Upper lobe of right lung (tissue), 1 donor: ENCODE data around the gene SLC25A11. TPM values are rescaled to one million over a fixed set of nuclear protein-coding genes. Genes with fewer than 3 reads are reported as not detected.

Source experiments
- ATAC-seq: fragments of 200-7000 bp; cut with Tn5 transposase; one replicate; pipeline ENCODE4 v1.9.1; 2020; ENCODE audit warnings: mild to moderate bottlenecking, moderate library complexity
- DNase-seq: peaks from one replicate; pipeline ENCODE4 v3.0.0-alpha.2; 2020
- H3K27ac ChIP-seq: fragments of 200-600 bp; one replicate; pipeline ENCODE4 v1.8.0; 2022
- H3K27me3 ChIP-seq: fragments of 200-600 bp; one replicate; pipeline ENCODE4 v1.8.0; 2022; ENCODE audit warnings: mild to moderate bottlenecking
- H3K36me3 ChIP-seq: fragments of 200-600 bp; one replicate; pipeline ENCODE4 v1.8.0; 2022
- H3K4me1 ChIP-seq: fragments of 200-600 bp; one replicate; pipeline ENCODE4 v1.8.0; 2022
- H3K4me3 ChIP-seq: fragments of 200-600 bp; one replicate; pipeline ENCODE4 v1.8.0; 2022; ENCODE audit warnings: mild to moderate bottlenecking
- H3K9me3 ChIP-seq: fragments of 200-600 bp; one replicate; pipeline ENCODE4 v1.8.0; 2022
- intact Hi-C: fragments of 100-400 bp; cut with DNase I; formaldehyde crosslinking; loops from one replicate; pipeline ENCODE4 v1.11.0; 2022
- total RNA-seq: library from RNA; stranded (reverse); fragmentation: NEBNext Ultra II Directional; extraction: Animal tissue kit (Norgen Biotek cat#: 25700); gene quantifications from one replicate; pipeline ENCODE4 v1.2.1, GENCODE V29; 2021
- TF ChIP-seq, protein P1 (sequence below): fragments of 200-600 bp; IDR thresholded peaks from one replicate; pipeline ENCODE4 v1.8.0; 2022; ENCODE audit warnings: antibody characterized with exemption
- donor health status: DM: no; HTN: yes; CAD: no; lungs with severe emphysema.

SLC25A11 gene
- total RNA-seq, 1 donor from 2014 or later: 55.0 TPM

DNA sequence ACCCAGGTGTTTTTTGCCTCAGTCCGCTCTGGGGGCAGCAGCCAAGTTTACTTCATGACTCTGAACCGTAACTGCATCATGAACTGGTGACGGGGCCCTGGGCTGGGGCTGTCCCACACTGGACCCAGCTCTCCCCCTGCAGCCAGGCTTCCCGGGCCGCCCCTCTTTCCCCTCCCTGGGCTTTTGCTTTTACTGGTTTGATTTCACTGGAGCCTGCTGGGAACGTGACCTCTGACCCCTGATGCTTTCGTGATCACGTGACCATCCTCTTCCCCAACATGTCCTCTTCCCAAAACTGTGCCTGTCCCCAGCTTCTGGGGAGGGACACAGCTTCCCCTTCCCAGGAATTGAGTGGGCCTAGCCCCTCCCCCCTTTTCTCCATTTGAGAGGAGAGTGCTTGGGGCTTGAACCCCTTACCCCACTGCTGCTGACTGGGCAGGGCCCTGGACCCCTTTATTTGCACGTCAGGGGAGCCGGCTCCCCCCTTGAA lies 42.6 kb downstream of the SLC25A11 start:
- TF ChIP-seq, protein P1, sequence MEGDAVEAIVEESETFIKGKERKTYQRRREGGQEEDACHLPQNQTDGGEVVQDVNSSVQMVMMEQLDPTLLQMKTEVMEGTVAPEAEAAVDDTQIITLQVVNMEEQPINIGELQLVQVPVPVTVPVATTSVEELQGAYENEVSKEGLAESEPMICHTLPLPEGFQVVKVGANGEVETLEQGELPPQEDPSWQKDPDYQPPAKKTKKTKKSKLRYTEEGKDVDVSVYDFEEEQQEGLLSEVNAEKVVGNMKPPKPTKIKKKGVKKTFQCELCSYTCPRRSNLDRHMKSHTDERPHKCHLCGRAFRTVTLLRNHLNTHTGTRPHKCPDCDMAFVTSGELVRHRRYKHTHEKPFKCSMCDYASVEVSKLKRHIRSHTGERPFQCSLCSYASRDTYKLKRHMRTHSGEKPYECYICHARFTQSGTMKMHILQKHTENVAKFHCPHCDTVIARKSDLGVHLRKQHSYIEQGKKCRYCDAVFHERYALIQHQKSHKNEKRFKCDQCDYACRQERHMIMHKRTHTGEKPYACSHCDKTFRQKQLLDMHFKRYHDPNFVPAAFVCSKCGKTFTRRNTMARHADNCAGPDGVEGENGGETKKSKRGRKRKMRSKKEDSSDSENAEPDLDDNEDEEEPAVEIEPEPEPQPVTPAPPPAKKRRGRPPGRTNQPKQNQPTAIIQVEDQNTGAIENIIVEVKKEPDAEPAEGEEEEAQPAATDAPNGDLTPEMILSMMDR: no peak
- Histone ChIP-seq H3K36me3 (peaks cover 50% of the 10 kb centered on the region), H3K4me3 (no peak overlapping the region), H3K4me1 (peaks cover 9% of the 10 kb centered on the region), H3K27ac (no peak overlapping the region), H3K9me3 (no peaks in the 10 kb centered on the region), H3K27me3 (peaks cover 6% of the 10 kb centered on the region)
- no peak for ATAC-seq
- DNase-seq: no peak
- intact Hi-C loops: no loop called here

DNA sequence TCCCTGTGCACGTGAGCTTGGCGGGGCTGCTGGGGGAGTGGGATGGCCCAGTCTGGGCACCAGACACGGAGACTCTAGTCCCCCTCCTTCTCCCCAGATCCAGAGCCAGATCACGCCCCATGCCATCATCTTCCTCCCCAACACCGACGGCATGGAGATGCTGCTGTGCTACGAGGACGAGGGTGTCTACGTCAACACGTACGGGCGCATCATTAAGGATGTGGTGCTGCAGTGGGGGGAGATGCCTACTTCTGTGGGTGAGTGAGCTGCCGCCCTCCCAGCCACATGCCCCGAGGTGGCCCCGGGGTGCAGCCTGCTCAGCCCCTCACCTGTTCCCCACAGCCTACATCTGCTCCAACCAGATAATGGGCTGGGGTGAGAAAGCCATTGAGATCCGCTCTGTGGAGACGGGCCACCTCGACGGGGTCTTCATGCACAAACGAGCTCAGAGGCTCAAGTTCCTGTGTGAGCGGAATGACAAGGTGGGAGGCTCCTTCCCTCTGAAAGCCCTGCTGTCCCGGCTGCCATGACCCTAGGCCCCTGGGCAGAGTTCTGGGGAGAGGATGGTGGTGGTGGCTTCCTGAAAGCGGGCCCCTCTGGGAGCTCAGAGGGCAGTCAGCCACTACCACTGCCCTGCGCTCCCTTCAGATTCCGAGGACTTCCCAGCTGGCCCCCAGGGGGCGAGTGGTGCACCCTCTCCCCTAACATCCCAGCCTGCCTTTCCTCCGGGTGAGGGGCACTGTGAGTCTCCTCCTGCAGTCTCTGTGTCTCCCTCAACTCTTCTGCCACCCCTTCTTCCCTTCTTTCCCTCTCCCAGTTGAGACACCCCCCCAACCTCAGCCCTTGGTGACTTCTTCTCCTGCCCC lies 43.3 kb downstream of the SLC25A11 start:
- Histone ChIP-seq H3K27ac (no peak overlapping the region), H3K9me3 (no peaks in the 10 kb centered on the region), H3K27me3 (peaks cover 6% of the 10 kb centered on the region), H3K4me1 (peaks cover 9% of the 10 kb centered on the region), H3K4me3 (no peak overlapping the region), H3K36me3 (peaks cover 57% of the 10 kb centered on the region)
- TF ChIP-seq, protein P1: no peak
- intact Hi-C loops: no loop called here
- no peak for DNase-seq
- no peak for ATAC-seq

DNA sequence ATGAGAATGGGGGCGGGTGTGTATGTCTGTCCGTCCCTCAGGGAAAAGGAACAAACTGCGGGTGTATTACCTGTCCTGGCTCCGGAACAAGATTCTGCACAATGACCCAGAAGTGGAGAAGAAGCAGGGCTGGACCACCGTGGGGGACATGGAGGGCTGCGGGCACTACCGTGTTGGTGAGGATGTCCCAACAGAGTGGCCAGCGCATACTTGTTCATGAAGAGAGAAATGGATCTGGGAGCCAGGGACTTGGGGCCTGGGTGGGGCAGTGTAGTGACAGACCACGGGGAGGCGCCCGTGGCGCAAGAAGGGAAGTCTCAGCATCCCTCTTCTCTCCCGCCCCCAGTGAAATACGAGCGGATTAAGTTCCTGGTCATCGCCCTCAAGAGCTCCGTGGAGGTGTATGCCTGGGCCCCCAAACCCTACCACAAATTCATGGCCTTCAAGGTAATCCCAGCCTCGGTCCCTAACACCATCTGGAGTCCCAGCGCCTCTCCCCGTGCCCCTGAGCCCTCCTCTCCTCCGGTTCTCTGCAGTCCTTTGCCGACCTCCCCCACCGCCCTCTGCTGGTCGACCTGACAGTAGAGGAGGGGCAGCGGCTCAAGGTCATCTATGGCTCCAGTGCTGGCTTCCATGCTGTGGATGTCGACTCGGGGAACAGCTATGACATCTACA lies 44.1 kb downstream of the SLC25A11 start:
- H3K36me3 ChIP-seq: peaks cover 65% of the 10 kb centered on the region
- H3K27ac ChIP-seq: no peak overlapping the region
- H3K27me3 ChIP-seq: peaks cover 6% of the 10 kb centered on the region
- peaks cover 6% of the 10 kb centered on the region for H3K4me1 ChIP-seq
- DNase-seq (no peak), ATAC-seq (no peak)
- intact Hi-C loops: no loop called here
- H3K9me3 ChIP-seq: no peaks in the 10 kb centered on the region
- TF ChIP-seq, protein P1: no peak
- H3K4me3 ChIP-seq: no peak overlapping the region

DNA sequence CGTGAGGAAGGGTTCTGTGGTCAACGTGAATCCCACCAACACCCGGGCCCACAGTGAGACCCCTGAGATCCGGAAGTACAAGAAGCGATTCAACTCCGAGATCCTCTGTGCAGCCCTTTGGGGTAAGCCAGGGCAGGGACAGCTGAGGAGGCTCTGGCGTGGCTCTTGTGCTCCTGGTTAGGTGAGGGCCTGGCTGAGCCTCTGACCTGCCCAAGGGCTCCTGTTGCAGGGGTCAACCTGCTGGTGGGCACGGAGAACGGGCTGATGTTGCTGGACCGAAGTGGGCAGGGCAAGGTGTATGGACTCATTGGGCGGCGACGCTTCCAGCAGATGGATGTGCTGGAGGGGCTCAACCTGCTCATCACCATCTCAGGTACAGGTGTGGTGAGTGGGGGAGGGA lies 44.7 kb downstream of the SLC25A11 start:
- no peak overlapping the region for H3K27ac ChIP-seq
- DNase-seq (no peak), ATAC-seq (no peak)
- TF ChIP-seq, protein P1: no peak
- peaks cover 6% of the 10 kb centered on the region for H3K4me1 ChIP-seq
- no peak overlapping the region for H3K4me3 ChIP-seq
- peaks cover 71% of the 10 kb centered on the region for H3K36me3 ChIP-seq
- intact Hi-C loops: no loop called here
- H3K27me3 ChIP-seq: peaks cover 4% of the 10 kb centered on the region
- no peaks in the 10 kb centered on the region for H3K9me3 ChIP-seq

DNA sequence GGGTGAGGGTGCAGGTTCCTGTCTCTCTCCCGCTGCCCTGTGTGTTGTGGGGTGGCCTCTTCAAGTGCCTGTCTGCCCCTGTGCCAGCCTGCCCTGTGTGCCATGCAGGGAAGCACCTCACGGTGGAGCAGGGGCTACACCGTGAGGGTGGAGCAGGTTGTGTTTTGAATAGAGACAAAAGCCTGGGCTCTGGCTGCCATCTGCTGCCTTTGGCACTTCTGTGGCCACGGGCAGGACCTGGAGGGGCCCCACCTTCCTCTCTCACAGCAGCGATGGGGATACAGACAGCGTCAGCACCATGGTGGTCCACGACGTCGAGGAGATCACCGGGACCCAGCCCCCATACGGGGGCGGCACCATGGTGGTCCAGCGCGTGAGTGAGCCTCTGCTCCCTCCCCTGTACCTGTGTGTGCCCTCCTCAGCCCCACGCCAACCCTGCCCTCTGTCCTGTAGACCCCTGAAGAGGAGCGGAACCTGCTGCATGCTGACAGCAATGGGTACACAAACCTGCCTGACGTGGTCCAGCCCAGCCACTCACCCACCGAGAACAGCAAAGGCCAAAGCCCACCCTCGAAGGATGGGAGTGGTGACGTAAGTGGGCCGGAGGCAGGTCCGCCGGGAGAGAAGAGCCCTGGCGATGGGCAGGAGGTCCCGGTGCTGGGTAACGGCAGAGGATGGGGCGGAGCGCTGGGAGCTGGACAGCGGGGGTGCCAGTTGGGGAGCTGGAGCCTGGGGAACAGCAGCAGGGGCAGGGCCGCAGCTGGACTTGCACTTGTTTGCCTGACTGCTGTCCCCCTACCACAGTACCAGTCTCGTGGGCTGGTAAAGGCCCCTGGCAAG lies 45.9 kb downstream of the SLC25A11 start:
- Histone ChIP-seq H3K4me3 (no peak overlapping the region), H3K27ac (no peak overlapping the region), H3K9me3 (no peaks in the 10 kb centered on the region), H3K27me3 (no peaks in the 10 kb centered on the region), H3K4me1 (peaks cover 3% of the 10 kb centered on the region), H3K36me3 (peaks cover 81% of the 10 kb centered on the region)
- ATAC-seq: no peak
- DNase-seq: no peak
- TF ChIP-seq, protein P1: no peak
- intact Hi-C loops: no loop called here
